GM12878 (cell line): ENCODE measurements around the gene EPB41L4A.
"Not testable (repeated sequence)": the region's sequence is repeated elsewhere in the genome, so short reads cannot be mapped to it uniquely, and the experiment has no call there.

Experiments used
- BHLHE40 ChIP-seq, 2 experiments: fragments of 450-650 bp in 1 of 2; IDR thresholded peaks; 2 replicates each; pipeline ENCODE4 v1.6.1; 2011 to 2017; ENCODE audit warnings: low read depth in 2 of 2, borderline replicate concordance in 1 of 2, improper control_type of control experiment in 1 of 2, low read length in 1 of 2, mild to moderate bottlenecking in 1 of 2
- BRCA1 ChIP-seq: IDR thresholded peaks from 2 replicates; pipeline ENCODE4 v1.6.1; 2011; ENCODE audit warnings: low read depth, low read length, improper control_type of control experiment
- EZH2 ChIP-seq: IDR thresholded peaks from 2 replicates; pipeline ENCODE4 v1.6.1; 2012; ENCODE audit warnings: low read depth, mild to moderate bottlenecking, control low read depth, inconsistent platforms, low read length, borderline replicate concordance; ENCODE audit not compliant: control insufficient read depth
- MYC ChIP-seq: IDR thresholded peaks from 2 replicates; pipeline ENCODE4 v1.6.1; 2011; ENCODE audit warnings: mild to moderate bottlenecking, low read length, moderate library complexity, inconsistent platforms; ENCODE audit not compliant: insufficient read depth, insufficient replicate concordance, insufficient read length, severe bottlenecking
- NR2F1 ChIP-seq: fragments of 450-650 bp; conservative IDR thresholded peaks from 2 replicates; pipeline ENCODE4 v1.6.1; 2017; ENCODE audit warnings: mild to moderate bottlenecking
- POLR2A ChIP-seq: IDR thresholded peaks from 2 replicates; pipeline ENCODE4 v1.6.1; 2011; ENCODE audit warnings: low read depth, mild to moderate bottlenecking, low read length
- POLR2AphosphoS2 ChIP-seq: IDR thresholded peaks from 2 replicates; pipeline ENCODE4 v1.6.1; 2011; ENCODE audit warnings: low read depth, mild to moderate bottlenecking, low read length, improper control_type of control experiment, moderate library complexity
- RCOR1 ChIP-seq: conservative IDR thresholded peaks from 2 replicates; pipeline ENCODE4 v1.6.1; 2012; ENCODE audit warnings: low read depth, low read length, improper control_type of control experiment
- SREBF1 ChIP-seq: IDR thresholded peaks from 2 replicates; pipeline ENCODE4 v1.6.1; 2012; ENCODE audit warnings: mild to moderate bottlenecking, low read length
- TCF12 ChIP-seq: IDR thresholded peaks from 2 replicates; pipeline ENCODE4 v1.6.1; 2011; ENCODE audit warnings: low read depth, mild to moderate bottlenecking, low read length
- TF ChIP-seq, protein P1 (sequence below), 3 experiments: IDR thresholded peaks in 2 of 3; conservative IDR thresholded peaks in 1 of 3; 2 replicates each; pipeline ENCODE4 v1.5.1; 2011; ENCODE audit warnings: low read depth in 3 of 3, low read length in 3 of 3, mild to moderate bottlenecking in 3 of 3, control low read depth in 2 of 3, moderate library complexity in 2 of 3, inconsistent platforms in 1 of 3, mixed read lengths in 1 of 3; ENCODE audit not compliant: control insufficient read depth in 2 of 3, insufficient read depth in 1 of 3; ENCODE audit errors: extremely low read depth in 1 of 3
- TF ChIP-seq, protein P2 (sequence below): IDR thresholded peaks from 2 replicates; pipeline ENCODE4 v1.6.1; 2011; ENCODE audit warnings: low read depth, low read length, improper control_type of control experiment, borderline replicate concordance
- TF ChIP-seq, protein P3 (sequence below): IDR thresholded peaks from 2 replicates; pipeline ENCODE4 v1.6.1; 2012; ENCODE audit warnings: low read depth, low read length, improper control_type of control experiment
- TF ChIP-seq, protein P4 (sequence below): fragments of 450-650 bp; formaldehyde crosslinking; IDR thresholded peaks from 2 replicates; pipeline ENCODE4 v1.5.0; 2022; ENCODE audit warnings: mild to moderate bottlenecking, missing genetic modification characterization

DNA sequence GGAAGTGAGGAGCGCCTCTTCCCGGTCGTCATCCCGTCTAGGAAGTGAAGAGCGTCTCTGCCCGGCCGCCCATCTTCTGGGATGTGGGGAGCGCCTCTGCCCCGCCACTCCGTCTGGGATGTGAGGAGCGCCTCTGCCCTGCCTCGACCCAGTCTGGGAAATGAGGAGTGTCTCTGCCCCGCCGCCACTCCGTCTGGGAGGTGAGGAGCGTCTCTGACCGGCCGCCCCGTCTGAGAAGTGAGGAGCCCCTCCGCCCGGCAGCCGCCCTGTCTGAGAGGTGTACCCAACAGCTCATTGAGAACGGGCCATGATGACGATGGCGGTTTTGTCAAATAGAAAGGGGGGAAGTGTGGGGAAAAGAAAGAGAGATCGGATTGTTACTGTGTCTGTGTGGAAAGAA lies 58.3 kb downstream of the EPB41L4A start:
- TF ChIP-seq POLR2A; NR2F1; EZH2; RCOR1; BRCA1; SREBF1; MYC; POLR2AphosphoS2; TCF12; BHLHE40 (IDR thresholded peaks at IDR 0.05; ENCODE audit: borderline replicate concordance in 1 of 2, low read depth in 2 of 2, low read length in 1 of 2): not testable (repeated sequence)
- TF ChIP-seq, protein P1, sequence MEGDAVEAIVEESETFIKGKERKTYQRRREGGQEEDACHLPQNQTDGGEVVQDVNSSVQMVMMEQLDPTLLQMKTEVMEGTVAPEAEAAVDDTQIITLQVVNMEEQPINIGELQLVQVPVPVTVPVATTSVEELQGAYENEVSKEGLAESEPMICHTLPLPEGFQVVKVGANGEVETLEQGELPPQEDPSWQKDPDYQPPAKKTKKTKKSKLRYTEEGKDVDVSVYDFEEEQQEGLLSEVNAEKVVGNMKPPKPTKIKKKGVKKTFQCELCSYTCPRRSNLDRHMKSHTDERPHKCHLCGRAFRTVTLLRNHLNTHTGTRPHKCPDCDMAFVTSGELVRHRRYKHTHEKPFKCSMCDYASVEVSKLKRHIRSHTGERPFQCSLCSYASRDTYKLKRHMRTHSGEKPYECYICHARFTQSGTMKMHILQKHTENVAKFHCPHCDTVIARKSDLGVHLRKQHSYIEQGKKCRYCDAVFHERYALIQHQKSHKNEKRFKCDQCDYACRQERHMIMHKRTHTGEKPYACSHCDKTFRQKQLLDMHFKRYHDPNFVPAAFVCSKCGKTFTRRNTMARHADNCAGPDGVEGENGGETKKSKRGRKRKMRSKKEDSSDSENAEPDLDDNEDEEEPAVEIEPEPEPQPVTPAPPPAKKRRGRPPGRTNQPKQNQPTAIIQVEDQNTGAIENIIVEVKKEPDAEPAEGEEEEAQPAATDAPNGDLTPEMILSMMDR (IDR thresholded peaks at IDR 0.05 in 2 of 3, conservative IDR thresholded peaks at IDR 0.05 in 1 of 3; ENCODE audit: control insufficient read depth in 2 of 3, extremely low read depth in 1 of 3, insufficient read depth in 1 of 3, low read depth in 3 of 3, low read length in 3 of 3), result not testable (repeated sequence)
- TF ChIP-seq, protein P2, sequence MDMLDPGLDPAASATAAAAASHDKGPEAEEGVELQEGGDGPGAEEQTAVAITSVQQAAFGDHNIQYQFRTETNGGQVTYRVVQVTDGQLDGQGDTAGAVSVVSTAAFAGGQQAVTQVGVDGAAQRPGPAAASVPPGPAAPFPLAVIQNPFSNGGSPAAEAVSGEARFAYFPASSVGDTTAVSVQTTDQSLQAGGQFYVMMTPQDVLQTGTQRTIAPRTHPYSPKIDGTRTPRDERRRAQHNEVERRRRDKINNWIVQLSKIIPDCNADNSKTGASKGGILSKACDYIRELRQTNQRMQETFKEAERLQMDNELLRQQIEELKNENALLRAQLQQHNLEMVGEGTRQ, result not testable (repeated sequence)
- TF ChIP-seq, protein P3, sequence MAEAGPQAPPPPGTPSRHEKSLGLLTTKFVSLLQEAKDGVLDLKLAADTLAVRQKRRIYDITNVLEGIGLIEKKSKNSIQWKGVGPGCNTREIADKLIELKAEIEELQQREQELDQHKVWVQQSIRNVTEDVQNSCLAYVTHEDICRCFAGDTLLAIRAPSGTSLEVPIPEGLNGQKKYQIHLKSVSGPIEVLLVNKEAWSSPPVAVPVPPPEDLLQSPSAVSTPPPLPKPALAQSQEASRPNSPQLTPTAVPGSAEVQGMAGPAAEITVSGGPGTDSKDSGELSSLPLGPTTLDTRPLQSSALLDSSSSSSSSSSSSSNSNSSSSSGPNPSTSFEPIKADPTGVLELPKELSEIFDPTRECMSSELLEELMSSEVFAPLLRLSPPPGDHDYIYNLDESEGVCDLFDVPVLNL, result not testable (repeated sequence)
- TF ChIP-seq, protein P4, sequence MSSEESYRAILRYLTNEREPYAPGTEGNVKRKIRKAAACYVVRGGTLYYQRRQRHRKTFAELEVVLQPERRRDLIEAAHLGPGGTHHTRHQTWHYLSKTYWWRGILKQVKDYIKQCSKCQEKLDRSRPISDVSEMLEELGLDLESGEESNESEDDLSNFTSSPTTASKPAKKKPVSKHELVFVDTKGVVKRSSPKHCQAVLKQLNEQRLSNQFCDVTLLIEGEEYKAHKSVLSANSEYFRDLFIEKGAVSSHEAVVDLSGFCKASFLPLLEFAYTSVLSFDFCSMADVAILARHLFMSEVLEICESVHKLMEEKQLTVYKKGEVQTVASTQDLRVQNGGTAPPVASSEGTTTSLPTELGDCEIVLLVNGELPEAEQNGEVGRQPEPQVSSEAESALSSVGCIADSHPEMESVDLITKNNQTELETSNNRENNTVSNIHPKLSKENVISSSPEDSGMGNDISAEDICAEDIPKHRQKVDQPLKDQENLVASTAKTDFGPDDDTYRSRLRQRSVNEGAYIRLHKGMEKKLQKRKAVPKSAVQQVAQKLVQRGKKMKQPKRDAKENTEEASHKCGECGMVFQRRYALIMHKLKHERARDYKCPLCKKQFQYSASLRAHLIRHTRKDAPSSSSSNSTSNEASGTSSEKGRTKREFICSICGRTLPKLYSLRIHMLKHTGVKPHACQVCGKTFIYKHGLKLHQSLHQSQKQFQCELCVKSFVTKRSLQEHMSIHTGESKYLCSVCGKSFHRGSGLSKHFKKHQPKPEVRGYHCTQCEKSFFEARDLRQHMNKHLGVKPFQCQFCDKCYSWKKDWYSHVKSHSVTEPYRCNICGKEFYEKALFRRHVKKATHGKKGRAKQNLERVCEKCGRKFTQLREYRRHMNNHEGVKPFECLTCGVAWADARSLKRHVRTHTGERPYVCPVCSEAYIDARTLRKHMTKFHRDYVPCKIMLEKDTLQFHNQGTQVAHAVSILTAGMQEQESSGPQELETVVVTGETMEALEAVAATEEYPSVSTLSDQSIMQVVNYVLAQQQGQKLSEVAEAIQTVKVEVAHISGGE (CRISPR knock-in tag), result not testable (repeated sequence)
